ENCODE results near the gene FAM83C. TPM values are rescaled to one million over a fixed set of nuclear protein-coding genes. Genes with fewer than 3 reads are reported as not detected.

The FAM83C gene
- total and polyA plus RNA-seq, 10 of the 15 experiments (the other 5 are each of a cell fraction or from before 2014, with no cell fraction given): not detected

GRCh38 chr20:35277531-35278395, 14.5 kb downstream of the FAM83C start, which contains the start of gene MMP24OS:
TSS of gene MMP24OS (minus strand) at chr20:35278122. CDS start at chr20:35277929, 193 bp downstream.
- ATAC-seq: peak; percentile 95
- peaks cover 11 to 25% of the 10 kb centered on the region in 2 experiments for H3K36me3 ChIP-seq (ENCODE audit: control insufficient read depth in 2 of 2, insufficient read depth in 2 of 2, low read length in 1 of 2)
- peaks cover 18% of the 10 kb centered on the region for H3K79me2 ChIP-seq (ENCODE audit: control insufficient read depth, insufficient read depth, low read length)
- H3K4me2 ChIP-seq (ENCODE audit: control insufficient read depth, insufficient read depth): peak within 1 kb of the TSS; percentile 94
- 1% methylated on average over 39 of the region's 76 CpGs for WGBS (ENCODE audit: insufficient coverage, insufficient replicate concordance, low lambda C conversion rate, missing lambda C conversion rate)
- intact Hi-C loops (cut with micrococcal nuclease; ENCODE audit: unreplicated experiment) (loop anchor here (5.0 kb wide), 1 partner anchor 450 kb away; the partner anchor contains the start of gene NCOA6), in situ Hi-C loops (cut with MboI) (no loop called here)
- H3K4me3 ChIP-seq: peak within 1 kb of the TSS; percentile 93
- peak within 1 kb of the TSS; percentile 70 for H3K27ac ChIP-seq (ENCODE audit: control insufficient read depth, insufficient read depth)
- H3K9me3 ChIP-seq (replicated peaks; ENCODE audit: control insufficient read depth, insufficient read depth, low read length): no peaks in the 10 kb centered on the region
- H3K27me3 ChIP-seq (replicated peaks in 1 of 2; ENCODE audit: control insufficient read depth in 2 of 2, insufficient read depth in 2 of 2, low read length in 1 of 2): no peaks in the 10 kb centered on the region
- FAIRE-seq: peak; percentile 83
- H4K20me1 ChIP-seq (ENCODE audit: control insufficient read depth, insufficient read depth): peaks cover 6% of the 10 kb centered on the region; the same call in 1 of the 2 replicates
- ChIA-PET SMC1A (ENCODE audit: uncharacterized antibody, unreplicated experiment) (no interaction called here), RAD21 (ENCODE audit: unreplicated experiment) (interaction anchor here (0.7 to 1.7 kb wide), 2 partner anchors 182 to 384 kb away, joined by 3 to 6 read pairs; no protein-coding TSS in a partner anchor), POLR2A (interaction anchor here (0.6 to 1.4 kb wide), 4 partner anchors 130 to 915 kb away, joined by 3 to 8 read pairs (median 4); partner anchors contain the start of genes ACSS2, CEP250, EDEM2 and ITCH), CTCF (interaction anchor here (0.6 to 1.6 kb wide), 7 partner anchors 9 to 133 kb away, joined by 3 to 8 read pairs (median 3); no protein-coding TSS in a partner anchor)
- peaks cover 9% of the 10 kb centered on the region for H3K4me1 ChIP-seq (ENCODE audit: control insufficient read depth, insufficient read depth, low read length)
- H3K9ac ChIP-seq (ENCODE audit: control insufficient read depth, insufficient read depth, low read length): peak within 1 kb of the TSS; percentile 72
- DNase-seq (ENCODE audit: low read depth, low spot score): peak; percentile 64
- no TSS peak for BruUV-seq (replicated peaks)
- peak within 1 kb of the TSS; percentile 33; the same call in 1 of the 2 replicates for H2AFZ ChIP-seq (ENCODE audit: control insufficient read depth, low read depth, low read length)
- TF ChIP-seq TAF1 (IDR thresholded peaks at IDR 0.05; ENCODE audit: borderline replicate concordance, low read depth, low read length) (peak; percentile 86; the same call in 1 of the 2 replicates), NR2C2 (IDR thresholded peaks at IDR 0.05; ENCODE audit: borderline replicate concordance, control insufficient read depth, insufficient read length, low read depth) (no peak), NR2F1 (conservative IDR thresholded peaks at IDR 0.05) (peak; percentile 66), ZNF384 (IDR thresholded peaks at IDR 0.05; ENCODE audit: borderline replicate concordance, low read depth, low read length) (no peak), SREBF2 (IDR thresholded peaks at IDR 0.05; ENCODE audit: low read length) (no peak), RUNX3 (IDR thresholded peaks at IDR 0.05; ENCODE audit: low read length) (0 out of 2 replicates have a peak, but pooled peaks have one; percentile 3), PML (IDR thresholded peaks at IDR 0.05; ENCODE audit: low read length) (peak; percentile 58; the same call in 1 of the 2 replicates), CREM (IDR thresholded peaks at IDR 0.05; ENCODE audit: low read depth) (peak; percentile 67; the same call in 1 of the 2 replicates), SUZ12 (IDR thresholded peaks at IDR 0.05; ENCODE audit: unreplicated experiment) (no peak), ZSCAN29 (IDR thresholded peaks at IDR 0.05) (no peak), POLR2AphosphoS2 (IDR thresholded peaks at IDR 0.05; ENCODE audit: low read depth, low read length) (peak; percentile 90), PRDM15 (CRISPR knock-in tag; IDR thresholded peaks at IDR 0.05) (no peak), CTCF (IDR thresholded peaks at IDR 0.05 in 2 of 3, conservative IDR thresholded peaks at IDR 0.05 in 1 of 3; ENCODE audit: control insufficient read depth in 2 of 3, extremely low read depth in 1 of 3, insufficient read depth in 1 of 3, low read depth in 3 of 3, low read length in 3 of 3) (peak; percentile 31 to 65 (median 50); a peak in 4 of 6 replicates), ESRRA (IDR thresholded peaks at IDR 0.05; ENCODE audit: low read length) (no peak)
